Uterus (tissue), 4 donors: Measurements from ENCODE around the gene TEPSIN. TPM values are rescaled to one million over a fixed set of nuclear protein-coding genes. Genes with fewer than 3 reads are reported as not detected.

Experiments
- DNase-seq, 2 donors: peaks; one replicate each; pipeline ENCODE4 v3.0.0-alpha.2; 2019 to 2020
- H3K27ac ChIP-seq, 2 donors: fragments of 200-600 bp; sonication (generic); 1 replicate in 1 of 2; 2 replicates in 1 of 2; pipeline ENCODE4 v1.5.1; 2016 to 2018
- H3K27me3 ChIP-seq, 2 donors: fragments of 200-600 bp; sonication (generic); one replicate each; pipeline ENCODE4 v1.5.1; 2018 to 2019; ENCODE audit warnings: control low read depth in 1 of 2
- H3K36me3 ChIP-seq, 2 donors: fragments of 200-600 bp; sonication (generic); one replicate each; pipeline ENCODE4 v1.5.1; 2019; ENCODE audit warnings: control low read depth in 1 of 2
- H3K4me1 ChIP-seq, 2 donors: fragments of 200-600 bp; sonication (generic); one replicate each; pipeline ENCODE4 v1.5.1; 2018 to 2019; ENCODE audit warnings: control low read depth in 1 of 2
- H3K4me3 ChIP-seq, 2 donors: fragments of 200-600 bp; sonication (generic); 1 replicate in 1 of 2; 2 replicates in 1 of 2; pipeline ENCODE4 v1.5.1; 2018 to 2019; ENCODE audit warnings: mild to moderate bottlenecking in 1 of 2
- H3K9me3 ChIP-seq, 2 donors: fragments of 200-600 bp; sonication (generic); one replicate each; pipeline ENCODE4 v1.5.1; 2019; ENCODE audit warnings: control low read depth in 1 of 2
- CTCF ChIP-seq, 4 experiments: fragments of 200-600 bp in 2 of 4; fragments of 450-650 bp in 2 of 4; sonication (generic) in 2 of 4; IDR thresholded peaks; one replicate each; pipeline ENCODE4 v1.5.1; 2016 to 2019; ENCODE audit warnings: antibody characterized with exemption in 4 of 4, mild to moderate bottlenecking in 2 of 4, moderate library complexity in 1 of 4
- POLR2A ChIP-seq, 2 donors: fragments of 450-650 bp; IDR thresholded peaks; one replicate each; pipeline ENCODE4 v1.6.1; 2016; ENCODE audit warnings: antibody characterized with exemption in 2 of 2, mild to moderate bottlenecking in 1 of 2, moderate library complexity in 1 of 2
- intact Hi-C: fragments of 100-400 bp; cut with DNase I; formaldehyde crosslinking; loops from one replicate; pipeline ENCODE4 v1.15.1; 2023; ENCODE audit warnings: low total_unique reads
- total RNA-seq, 4 donors: library from RNA; depleted of rRNA in 3 of 4; stranded (reverse); fragments of >200 nt in 3 of 4; gene quantifications; one replicate each; pipeline versions ENCODE4 v1.1.0 to v1.2.4, GENCODE V29; 2014 to 2023
- donor health status: DM: yes; HTN: yes; CAD: no.

Gene TEPSIN
- total RNA-seq, 4 donors from 2014 or later = 6.4 to 31.2 (median 22.6) TPM; not detected in 1

GRCh38 chr17:81239714-81240555 is 1.1 kb upstream of the TEPSIN start:
- H3K4me3 ChIP-seq = peak overlapping the region; percentile 70 to 87
- TF ChIP-seq POLR2A (IDR thresholded peaks at IDR 0.05) (no peak), CTCF (IDR thresholded peaks at IDR 0.05) (no peak)
- H3K36me3 ChIP-seq = no peaks in the 10 kb centered on the region
- H3K27ac ChIP-seq = peak overlapping the region; percentile 68 to 84
- peaks cover 0 to 6% of the 10 kb centered on the region in 2 donors for H3K4me1 ChIP-seq
- H3K27me3 ChIP-seq = no peaks in the 10 kb centered on the region
- no peak for DNase-seq
- intact Hi-C loops = no loop called here
- H3K9me3 ChIP-seq = no peaks in the 10 kb centered on the region

- Histone ChIP-seq H3K9me3 (no peaks in the 10 kb centered on the region), H3K27ac (peak overlapping the region in 1 of 2 donors; percentile 41), H3K4me3 (peak overlapping the region; percentile 70 to 89), H3K27me3 (no peaks in the 10 kb centered on the region), H3K36me3 (no peaks in the 10 kb centered on the region), H3K4me1 (peaks cover 0 to 6% of the 10 kb centered on the region in 2 donors)
- intact Hi-C loops = no loop called here
- TF ChIP-seq CTCF (IDR thresholded peaks at IDR 0.05) (no peak), POLR2A (IDR thresholded peaks at IDR 0.05) (no peak)
- no peak for DNase-seq
These were observed 403 bp downstream of the TEPSIN start for GRCh38 chr17:81238490-81238814.

GRCh38 chr17:81237591-81238489 is 1.0 kb downstream of the TEPSIN start:
- Histone ChIP-seq H3K4me3 (peak overlapping the region; percentile 70 to 89), H3K4me1 (peaks cover 0 to 6% of the 10 kb centered on the region in 2 donors), H3K9me3 (no peaks in the 10 kb centered on the region), H3K27ac (no peak overlapping the region), H3K36me3 (no peaks in the 10 kb centered on the region), H3K27me3 (no peaks in the 10 kb centered on the region)
- DNase-seq = no peak
- intact Hi-C loops = no loop called here
- TF ChIP-seq POLR2A (IDR thresholded peaks at IDR 0.05) (no peak), CTCF (IDR thresholded peaks at IDR 0.05) (no peak)

GRCh38 chr17:81236784-81237183 is 2.1 kb downstream of the TEPSIN start:
- H3K9me3 ChIP-seq = no peaks in the 10 kb centered on the region
- intact Hi-C loops = no loop called here
- H3K27ac ChIP-seq = no peak overlapping the region
- TF ChIP-seq CTCF (IDR thresholded peaks at IDR 0.05) (no peak), POLR2A (IDR thresholded peaks at IDR 0.05) (no peak)
- peaks cover 0 to 6% of the 10 kb centered on the region in 2 donors for H3K4me1 ChIP-seq
- H3K36me3 ChIP-seq = no peaks in the 10 kb centered on the region
- H3K4me3 ChIP-seq = no peak overlapping the region
- DNase-seq = no peak
- H3K27me3 ChIP-seq = no peaks in the 10 kb centered on the region
